ENCODE measurements around the gene BTBD10.
"Not testable (repeated sequence)": the region's sequence is repeated elsewhere in the genome, so short reads cannot be mapped to it uniquely, and the experiment has no call there.

The BTBD10 gene

GRCh38 chr11:13438291-13438690, 24.7 kb downstream of the BTBD10 start:
- Histone ChIP-seq H3K27me3 (replicated peaks; ENCODE audit: control insufficient read depth, insufficient read depth, low read length) (no peaks in the 10 kb centered on the region), H3K9ac (ENCODE audit: low read length) (no peak overlapping the region), H3K4me1 (ENCODE audit: control insufficient read depth, insufficient read depth, low read length) (peaks cover 8% of the 10 kb centered on the region), H3K9me3 (ENCODE audit: control insufficient read depth, low read length) (no peaks in the 10 kb centered on the region), H3K4me3 (ENCODE audit: low read length) (no peak overlapping the region), H3K36me3 (ENCODE audit: control insufficient read depth, insufficient read depth, low read length, severe bottlenecking) (no peaks in the 10 kb centered on the region)
- DNase-seq (ENCODE audit: low read depth): peak; percentile 19

- H3K36me3 ChIP-seq (ENCODE audit: control insufficient read depth, insufficient read depth, low read length, severe bottlenecking); H3K9ac ChIP-seq (ENCODE audit: low read length); DNase-seq (ENCODE audit: low read depth); H3K4me1 ChIP-seq (ENCODE audit: control insufficient read depth, insufficient read depth, low read length); H3K27me3 ChIP-seq (replicated peaks; ENCODE audit: control insufficient read depth, insufficient read depth, low read length); H3K9me3 ChIP-seq (ENCODE audit: control insufficient read depth, low read length); H3K4me3 ChIP-seq (ENCODE audit: low read length): not testable (repeated sequence)
These were observed 26.2 kb downstream of the BTBD10 start for GRCh38 chr11:13436836-13437235.

- no peaks in the 10 kb centered on the region for H3K27me3 ChIP-seq (replicated peaks; ENCODE audit: control insufficient read depth, insufficient read depth, low read length)
- no peaks in the 10 kb centered on the region for H3K9me3 ChIP-seq (ENCODE audit: control insufficient read depth, low read length)
- H3K9ac ChIP-seq (ENCODE audit: low read length): no peak overlapping the region
- H3K36me3 ChIP-seq (ENCODE audit: control insufficient read depth, insufficient read depth, low read length, severe bottlenecking): no peaks in the 10 kb centered on the region
- DNase-seq (ENCODE audit: low read depth): no peak
- peaks cover 4% of the 10 kb centered on the region for H3K4me1 ChIP-seq (ENCODE audit: control insufficient read depth, insufficient read depth, low read length)
- no peak overlapping the region for H3K4me3 ChIP-seq (ENCODE audit: low read length)
These were observed 28.5 kb downstream of the BTBD10 start for GRCh38 chr11:13434247-13435205.

GRCh38 chr11:13433437-13433836, 29.6 kb downstream of the BTBD10 start:
- no peak for DNase-seq (ENCODE audit: low read depth)
- Histone ChIP-seq H3K4me3 (ENCODE audit: low read length) (no peak overlapping the region), H3K36me3 (ENCODE audit: control insufficient read depth, insufficient read depth, low read length, severe bottlenecking) (no peaks in the 10 kb centered on the region), H3K9me3 (ENCODE audit: control insufficient read depth, low read length) (peaks cover 3% of the 10 kb centered on the region), H3K9ac (ENCODE audit: low read length) (no peak overlapping the region), H3K4me1 (ENCODE audit: control insufficient read depth, insufficient read depth, low read length) (peaks cover 4% of the 10 kb centered on the region), H3K27me3 (replicated peaks; ENCODE audit: control insufficient read depth, insufficient read depth, low read length) (no peaks in the 10 kb centered on the region)

- Histone ChIP-seq H3K9ac (ENCODE audit: low read length) (no peak overlapping the region), H3K9me3 (ENCODE audit: control insufficient read depth, low read length) (peaks cover 19% of the 10 kb centered on the region), H3K4me3 (ENCODE audit: low read length) (no peak overlapping the region), H3K36me3 (ENCODE audit: control insufficient read depth, insufficient read depth, low read length, severe bottlenecking) (no peaks in the 10 kb centered on the region), H3K4me1 (ENCODE audit: control insufficient read depth, insufficient read depth, low read length) (no peaks in the 10 kb centered on the region), H3K27me3 (replicated peaks; ENCODE audit: control insufficient read depth, insufficient read depth, low read length) (no peaks in the 10 kb centered on the region)
- no peak for DNase-seq (ENCODE audit: low read depth)
These were observed 33.2 kb downstream of the BTBD10 start for GRCh38 chr11:13429836-13430235.

GRCh38 chr11:13429288-13429687, 33.7 kb downstream of the BTBD10 start:
- Histone ChIP-seq H3K9me3 (ENCODE audit: control insufficient read depth, low read length) (peaks cover 19% of the 10 kb centered on the region), H3K4me1 (ENCODE audit: control insufficient read depth, insufficient read depth, low read length) (no peaks in the 10 kb centered on the region), H3K9ac (ENCODE audit: low read length) (no peak overlapping the region), H3K27me3 (replicated peaks; ENCODE audit: control insufficient read depth, insufficient read depth, low read length) (no peaks in the 10 kb centered on the region), H3K36me3 (ENCODE audit: control insufficient read depth, insufficient read depth, low read length, severe bottlenecking) (no peaks in the 10 kb centered on the region), H3K4me3 (ENCODE audit: low read length) (no peak overlapping the region)
- no peak for DNase-seq (ENCODE audit: low read depth)

GRCh38 chr11:13427440-13427839, 35.6 kb downstream of the BTBD10 start:
- H3K36me3 ChIP-seq (ENCODE audit: control insufficient read depth, insufficient read depth, low read length, severe bottlenecking): no peaks in the 10 kb centered on the region

GRCh38 chr11:13423372-13423771, 39.6 kb downstream of the BTBD10 start:
- H3K27me3 ChIP-seq (replicated peaks; ENCODE audit: control insufficient read depth, insufficient read depth, low read length): no peaks in the 10 kb centered on the region
- no peak overlapping the region for H3K4me3 ChIP-seq (ENCODE audit: low read length)
- no peak for DNase-seq (ENCODE audit: low read depth)
- H3K9ac ChIP-seq (ENCODE audit: low read length): no peak overlapping the region
- H3K36me3 ChIP-seq (ENCODE audit: control insufficient read depth, insufficient read depth, low read length, severe bottlenecking): peaks cover 7% of the 10 kb centered on the region
- peaks cover 8% of the 10 kb centered on the region for H3K4me1 ChIP-seq (ENCODE audit: control insufficient read depth, insufficient read depth, low read length)
- peaks cover 15% of the 10 kb centered on the region for H3K9me3 ChIP-seq (ENCODE audit: control insufficient read depth, low read length)

More at GRCh38 chr11:13427440-13427839, 35.6 kb downstream of the BTBD10 start:
- Histone ChIP-seq H3K4me3 (ENCODE audit: low read length) (no peak overlapping the region), H3K9ac (ENCODE audit: low read length) (no peak overlapping the region), H3K4me1 (ENCODE audit: control insufficient read depth, insufficient read depth, low read length) (no peaks in the 10 kb centered on the region), H3K9me3 (ENCODE audit: control insufficient read depth, low read length) (peaks cover 19% of the 10 kb centered on the region), H3K27me3 (replicated peaks; ENCODE audit: control insufficient read depth, insufficient read depth, low read length) (no peaks in the 10 kb centered on the region)
- no peak for DNase-seq (ENCODE audit: low read depth)

- Histone ChIP-seq H3K4me3 (ENCODE audit: low read length) (no peak overlapping the region), H3K9ac (ENCODE audit: low read length) (no peak overlapping the region), H3K36me3 (ENCODE audit: control insufficient read depth, insufficient read depth, low read length, severe bottlenecking) (peaks cover 13% of the 10 kb centered on the region), H3K4me1 (ENCODE audit: control insufficient read depth, insufficient read depth, low read length) (peaks cover 8% of the 10 kb centered on the region), H3K9me3 (ENCODE audit: control insufficient read depth, low read length) (no peaks in the 10 kb centered on the region), H3K27me3 (replicated peaks; ENCODE audit: control insufficient read depth, insufficient read depth, low read length) (no peaks in the 10 kb centered on the region)
- no peak for DNase-seq (ENCODE audit: low read depth)
These were observed 41.5 kb downstream of the BTBD10 start for GRCh38 chr11:13421561-13421960.

- H3K4me1 ChIP-seq (ENCODE audit: control insufficient read depth, insufficient read depth, low read length): peaks cover under 1% of the 10 kb centered on the region
- H3K4me3 ChIP-seq (ENCODE audit: low read length): no peak overlapping the region
- peaks cover 48% of the 10 kb centered on the region for H3K36me3 ChIP-seq (ENCODE audit: control insufficient read depth, insufficient read depth, low read length, severe bottlenecking)
- H3K9me3 ChIP-seq (ENCODE audit: control insufficient read depth, low read length): no peaks in the 10 kb centered on the region
- H3K9ac ChIP-seq (ENCODE audit: low read length): no peak overlapping the region
- H3K27me3 ChIP-seq (replicated peaks; ENCODE audit: control insufficient read depth, insufficient read depth, low read length): no peaks in the 10 kb centered on the region
- DNase-seq (ENCODE audit: low read depth): no peak
These were observed 47.8 kb downstream of the BTBD10 start for GRCh38 chr11:13415201-13415600.

- Histone ChIP-seq H3K4me3 (ENCODE audit: low read length) (no peak overlapping the region), H3K4me1 (ENCODE audit: control insufficient read depth, insufficient read depth, low read length) (no peaks in the 10 kb centered on the region), H3K27me3 (replicated peaks; ENCODE audit: control insufficient read depth, insufficient read depth, low read length) (no peaks in the 10 kb centered on the region), H3K9me3 (ENCODE audit: control insufficient read depth, low read length) (no peaks in the 10 kb centered on the region), H3K9ac (ENCODE audit: low read length) (no peak overlapping the region), H3K36me3 (ENCODE audit: control insufficient read depth, insufficient read depth, low read length, severe bottlenecking) (peaks cover 60% of the 10 kb centered on the region)
- DNase-seq (ENCODE audit: low read depth): no peak
These were observed 57.8 kb downstream of the BTBD10 start for GRCh38 chr11:13405220-13405619.

Data from adipocyte (in vitro differentiated cells).